Fibroblast of lung (primary cell): ENCODE data around the gene EIF4G1. TPM values are rescaled to one million over a fixed set of nuclear protein-coding genes. Genes with fewer than 3 reads are reported as not detected.

ENCODE experiments used
- DNase-seq, 2 donors: peaks; one replicate each; pipeline versions ENCODE4 v3.0.0 to v3.0.0-alpha.2; 2010; ENCODE audit warnings: low read depth in 2 of 2
- H2AFZ ChIP-seq: 2 replicates; pipeline ENCODE4 v1.5.1; 2012; ENCODE audit warnings: low read length, control low read depth, inconsistent platforms
- H3K27ac ChIP-seq: 2 replicates; pipeline ENCODE4 v1.5.1; 2011; ENCODE audit warnings: low read length, control low read depth; ENCODE audit not compliant: insufficient read depth
- H3K27me3 ChIP-seq: 2 replicates; pipeline ENCODE4 v1.5.1; 2011; ENCODE audit warnings: mild to moderate bottlenecking, low read length; ENCODE audit not compliant: control insufficient read depth, insufficient read depth
- H3K36me3 ChIP-seq: 2 replicates; pipeline ENCODE4 v1.5.1; 2011; ENCODE audit warnings: low read length; ENCODE audit not compliant: control insufficient read depth, insufficient read depth
- H3K4me1 ChIP-seq: 2 replicates; pipeline ENCODE4 v1.5.1; 2011; ENCODE audit warnings: low read length; ENCODE audit not compliant: control insufficient read depth, insufficient read depth; ENCODE audit errors: extremely low read depth
- H3K4me2 ChIP-seq: 2 replicates; pipeline ENCODE4 v1.5.1; 2011; ENCODE audit warnings: low read length, control low read depth; ENCODE audit not compliant: insufficient read depth; ENCODE audit errors: extremely low read depth
- H3K4me3 ChIP-seq, 4 experiments: fragments of 200-600 bp in 1 of 4; sonication (generic) in 1 of 4; replicated peaks in 1 of 4; 2 replicates each; pipeline ENCODE4 v1.5.1; 2011 to 2016; ENCODE audit warnings: low read length in 4 of 4, low read depth in 3 of 4, mild to moderate bottlenecking in 3 of 4, control low read depth in 2 of 4, inconsistent platforms in 1 of 4, mixed read lengths in 1 of 4; ENCODE audit not compliant: insufficient read depth in 1 of 4; ENCODE audit errors: control extremely low read depth in 1 of 4
- H3K79me2 ChIP-seq: 2 replicates; pipeline ENCODE4 v1.5.1; 2012; ENCODE audit warnings: mild to moderate bottlenecking, low read length, inconsistent platforms; ENCODE audit not compliant: control insufficient read depth, insufficient read depth
- H3K9ac ChIP-seq: 2 replicates; pipeline ENCODE4 v1.5.1; 2011; ENCODE audit warnings: mild to moderate bottlenecking, low read length, control low read depth; ENCODE audit not compliant: insufficient read depth
- H3K9me3 ChIP-seq: 2 replicates; pipeline ENCODE4 v1.5.1; 2012; ENCODE audit warnings: low read depth, low read length; ENCODE audit not compliant: control insufficient read depth, insufficient read depth
- H4K20me1 ChIP-seq: 2 replicates; pipeline ENCODE4 v1.5.1; 2011; ENCODE audit warnings: low read length; ENCODE audit not compliant: control insufficient read depth, insufficient read depth; ENCODE audit errors: extremely low read depth
- CTCF ChIP-seq, 2 donors: IDR thresholded peaks in 1 of 2; conservative IDR thresholded peaks in 1 of 2; 1 replicate in 1 of 2; 2 replicates in 1 of 2; pipeline ENCODE4 v1.5.1; 2011 to 2012; ENCODE audit warnings: low read length in 2 of 2, control low read depth in 1 of 2, inconsistent platforms in 1 of 2, low read depth in 1 of 2, mild to moderate bottlenecking in 1 of 2
- EZH2 ChIP-seq: IDR thresholded peaks from 2 replicates; pipeline ENCODE4 v1.5.1; 2012; ENCODE audit warnings: low read length, control low read depth, mild to moderate bottlenecking; ENCODE audit errors: missing control alignments
- polyA plus RNA-seq, 2 donors: library from polyadenylated mRNA; depleted of rRNA in 1 of 2; stranded (reverse) in 1 of 2; unstranded in 1 of 2; fragments of >200 nt; gene quantifications; 2 replicates each; pipeline ENCODE4 v1.2.1, GENCODE V29; 2011 to 2012; ENCODE audit warnings: missing spikeins in 1 of 2
- total RNA-seq: library from RNA; depleted of rRNA; stranded (reverse); fragments of >200 nt; gene quantifications from 2 replicates; pipeline ENCODE4 v1.2.1, GENCODE V29; 2014

The EIF4G1 gene
- total and polyA plus RNA-seq, 2 donors (not counting 1 experiment from before 2014, with no cell fraction given) = 235 to 263 TPM

- no peak for TF ChIP-seq CTCF (conservative IDR thresholded peaks at IDR 0.05 in 1 of 2, IDR thresholded peaks at IDR 0.05 in 1 of 2; ENCODE audit: low read depth in 1 of 2, low read length in 2 of 2)
- no peak for TF ChIP-seq EZH2
Measured at GRCh38 chr3:184282941-184283340, 31.5 kb upstream of the EIF4G1 start.

GRCh38 chr3:184283681-184284080 lies 30.7 kb upstream of the EIF4G1 start:
- Histone ChIP-seq H3K36me3 (no peaks in the 10 kb centered on the region), H3K4me2 (no peak overlapping the region), H3K4me1 (no peaks in the 10 kb centered on the region), H3K27ac (no peak overlapping the region), H3K9me3 (no peaks in the 10 kb centered on the region), H3K27me3 (peaks cover 12% of the 10 kb centered on the region), H3K4me3 (no peak overlapping the region), H4K20me1 (no peaks in the 10 kb centered on the region), H3K9ac (no peak overlapping the region), H2AFZ (no peak overlapping the region), H3K79me2 (no peaks in the 10 kb centered on the region)
- no peak for TF ChIP-seq CTCF (conservative IDR thresholded peaks at IDR 0.05 in 1 of 2, IDR thresholded peaks at IDR 0.05 in 1 of 2; ENCODE audit: low read depth in 1 of 2, low read length in 2 of 2)
- TF ChIP-seq EZH2 = no peak
- no peak for DNase-seq

More at GRCh38 chr3:184282941-184283340, 31.5 kb upstream of the EIF4G1 start:
- no peak for DNase-seq
- H3K9me3 ChIP-seq = no peaks in the 10 kb centered on the region
- no peaks in the 10 kb centered on the region for H3K4me1 ChIP-seq
- no peak overlapping the region for H3K9ac ChIP-seq
- no peaks in the 10 kb centered on the region for H3K79me2 ChIP-seq
- H2AFZ ChIP-seq = no peak overlapping the region
- no peak overlapping the region for H3K27ac ChIP-seq
- no peaks in the 10 kb centered on the region for H3K36me3 ChIP-seq
- peaks cover 14% of the 10 kb centered on the region for H3K27me3 ChIP-seq
- no peaks in the 10 kb centered on the region for H4K20me1 ChIP-seq
- H3K4me2 ChIP-seq = no peak overlapping the region
- no peak overlapping the region for H3K4me3 ChIP-seq

GRCh38 chr3:184284696-184285095 lies 29.7 kb upstream of the EIF4G1 start:
- DNase-seq = peak; percentile 69 to 74
- TF ChIP-seq CTCF (conservative IDR thresholded peaks at IDR 0.05 in 1 of 2, IDR thresholded peaks at IDR 0.05 in 1 of 2; ENCODE audit: low read depth in 1 of 2, low read length in 2 of 2) = peak; percentile 49 to 50
- no peak for TF ChIP-seq EZH2

More at GRCh38 chr3:184284696-184285095, 29.7 kb upstream of the EIF4G1 start:
- Histone ChIP-seq H4K20me1 (no peaks in the 10 kb centered on the region), H3K4me3 (no peak overlapping the region), H3K9ac (no peak overlapping the region), H3K27ac (no peak overlapping the region), H3K36me3 (no peaks in the 10 kb centered on the region), H2AFZ (no peak overlapping the region), H3K79me2 (no peaks in the 10 kb centered on the region), H3K4me1 (no peaks in the 10 kb centered on the region), H3K27me3 (peaks cover 12% of the 10 kb centered on the region), H3K4me2 (no peak overlapping the region), H3K9me3 (no peaks in the 10 kb centered on the region)
